UCSD-AML1 (cell line): ENCODE results near the gene ATE1.
"Not testable (repeated sequence)": the region's sequence is repeated elsewhere in the genome, so short reads cannot be mapped to it uniquely, and the experiment has no call there.

Experiments
- DNase-seq: peaks from one replicate; lab custom pipeline; 2025; ENCODE audit not compliant: unreplicated experiment; lab: John Stamatoyannopoulos, UW

ATE1 gene

DNA sequence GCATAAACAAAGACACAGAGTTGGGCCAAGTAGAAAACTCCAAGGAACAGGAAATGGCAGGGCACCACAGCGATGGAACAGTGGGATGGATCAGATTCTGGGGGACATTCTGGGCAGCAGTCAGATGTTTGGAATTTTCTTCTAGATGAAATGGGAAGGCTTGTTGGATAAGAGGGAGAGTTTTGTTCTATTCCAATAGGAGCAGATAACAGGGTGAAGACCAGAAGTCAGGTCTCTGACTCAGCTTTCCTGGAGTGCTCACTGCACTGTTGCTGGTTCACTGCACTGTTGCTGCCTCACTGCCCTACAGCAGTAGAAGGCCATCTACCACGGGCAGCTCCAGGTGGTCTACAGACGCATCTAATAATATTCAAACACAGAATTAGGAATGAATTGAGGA is 135.6 kb downstream of the ATE1 start:
- DNase-seq = no peak

DNA sequence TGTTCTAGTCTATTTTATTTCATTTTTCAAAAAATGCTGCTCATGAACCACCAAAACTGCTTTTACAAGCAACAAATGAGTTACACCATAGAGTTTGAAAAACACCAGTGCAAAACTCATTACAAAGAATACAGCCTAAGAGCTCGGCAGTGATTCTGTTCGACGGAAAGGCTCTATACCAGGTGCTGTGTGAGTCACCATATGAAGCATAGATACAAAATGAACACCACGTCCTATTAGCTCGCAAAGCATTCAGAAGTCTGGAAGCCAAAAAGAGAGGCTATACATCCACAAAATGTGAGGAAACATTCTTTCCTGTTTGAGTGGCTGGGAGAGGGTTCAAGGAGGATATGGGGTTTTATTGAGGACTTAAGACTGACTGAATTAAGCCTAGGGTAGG is 136.1 kb downstream of the ATE1 start:
- no peak for DNase-seq

- DNase-seq = no peak
These were observed 139.1 kb downstream of the ATE1 start for GRCh38 chr10:121788717-121789116.

- no peak for DNase-seq
These were observed 139.7 kb downstream of the ATE1 start for GRCh38 chr10:121788115-121788514.

- DNase-seq = no peak
These were observed 140.7 kb downstream of the ATE1 start for GRCh38 chr10:121787169-121787568.

GRCh38 chr10:121783782-121784372 is 144.0 kb downstream of the ATE1 start:
- no peak for DNase-seq

DNA sequence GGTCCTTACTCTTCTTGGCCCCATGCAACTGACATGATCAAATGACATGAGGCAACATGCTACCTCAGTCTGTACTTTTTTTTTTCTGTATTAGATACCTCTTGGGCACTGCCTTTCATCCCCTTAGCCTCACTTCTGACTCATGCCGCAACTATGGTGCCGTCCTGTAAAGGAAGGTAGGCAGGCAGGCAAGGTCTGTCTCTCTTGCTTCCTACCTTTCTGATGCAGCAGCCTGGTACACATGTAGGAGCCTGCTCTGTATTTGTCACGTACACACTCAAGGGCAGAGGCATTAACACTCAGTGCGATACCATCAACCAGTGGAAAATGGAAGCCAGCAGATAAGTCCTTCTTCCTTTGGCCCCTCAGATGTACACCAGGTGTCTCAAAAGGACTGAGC is 146.7 kb downstream of the ATE1 start:
- DNase-seq = no peak

- no peak for DNase-seq
These were observed 153.0 kb downstream of the ATE1 start for GRCh38 chr10:121774813-121775212.

- no peak for DNase-seq
These were observed 153.4 kb downstream of the ATE1 start for GRCh38 chr10:121774404-121774803.

DNA sequence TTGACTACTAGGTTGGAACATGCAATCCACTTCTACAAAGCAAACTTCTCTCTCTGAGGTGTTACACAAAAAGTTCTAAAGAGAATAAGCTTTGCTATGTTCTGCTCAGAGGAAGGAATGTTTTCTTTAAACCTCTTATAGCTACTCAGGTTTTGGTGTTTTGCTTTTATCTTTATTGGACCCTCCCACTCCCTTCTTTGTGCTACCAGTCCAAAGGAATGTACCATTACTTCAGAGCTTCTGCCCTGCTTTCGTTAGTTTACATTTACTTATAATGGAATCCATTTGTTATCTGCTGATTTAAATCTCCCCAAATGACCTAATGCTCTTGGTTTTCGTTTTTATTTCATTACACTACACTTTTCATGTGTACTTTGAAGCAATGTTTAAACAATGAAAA is 154.9 kb downstream of the ATE1 start:
- DNase-seq = no peak

DNA sequence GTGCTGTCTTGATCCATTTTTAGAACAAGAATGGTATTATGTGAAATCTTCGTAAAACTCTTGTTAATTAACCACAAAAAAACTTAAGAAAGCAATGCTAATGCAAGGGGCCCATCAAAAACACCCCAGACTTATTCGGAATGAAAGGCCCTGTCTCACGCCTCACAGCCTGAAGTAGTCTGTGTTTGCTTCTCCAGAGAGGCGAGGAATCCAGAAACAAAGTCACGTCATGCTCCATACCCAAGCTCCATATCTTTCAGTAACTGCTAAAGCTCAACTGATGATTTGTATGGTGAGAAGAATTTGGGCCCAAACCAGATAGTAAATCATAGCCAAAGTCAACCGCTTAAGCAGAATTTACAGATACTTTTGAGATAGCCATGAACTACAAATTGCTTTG is 155.4 kb downstream of the ATE1 start:
- DNase-seq = no peak

DNA sequence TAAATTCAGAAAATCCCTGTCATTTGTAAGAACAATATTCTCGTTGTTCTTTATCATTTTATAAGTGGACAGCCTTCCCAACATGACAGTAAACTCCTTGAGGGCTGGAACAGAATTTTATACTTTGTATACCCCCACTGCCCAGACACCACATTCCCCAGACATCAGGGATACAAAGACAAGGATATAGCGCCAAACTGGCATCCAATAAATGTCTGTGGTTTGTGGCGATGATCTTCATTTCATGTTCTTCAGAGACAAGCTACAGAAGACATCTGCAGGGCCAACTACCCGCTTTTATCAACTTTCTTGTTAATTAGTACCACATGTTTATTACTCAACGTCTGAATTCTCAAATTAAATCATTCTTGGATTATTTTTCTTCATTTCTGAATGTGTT is 155.9 kb downstream of the ATE1 start:
- DNase-seq = no peak

DNA sequence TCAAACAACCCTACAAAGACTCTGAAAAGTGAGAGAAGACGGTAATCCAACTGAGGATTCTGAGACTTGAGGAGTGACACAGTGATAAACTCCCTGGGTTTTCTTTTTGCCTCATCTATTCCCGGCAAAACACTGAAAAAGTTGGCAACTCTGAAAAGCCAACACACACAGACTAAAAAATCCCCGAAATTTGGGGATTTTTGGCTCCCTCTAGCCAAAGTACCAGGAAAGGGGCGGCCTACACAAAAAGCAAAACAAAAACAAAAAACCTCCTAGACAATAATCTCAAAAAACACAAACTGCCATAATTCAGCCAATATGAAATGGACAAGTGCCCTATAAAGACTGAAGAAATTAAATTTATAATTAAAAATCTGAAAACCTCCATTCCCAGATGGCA is 161.4 kb downstream of the ATE1 start:
- no peak for DNase-seq

GRCh38 chr10:121765204-121765603 is 162.6 kb downstream of the ATE1 start:
- no peak for DNase-seq

GRCh38 chr10:121764233-121764942 is 163.4 kb downstream of the ATE1 start:
- no peak for DNase-seq

GRCh38 chr10:121757241-121757640 is 170.6 kb downstream of the ATE1 start:
- not testable (repeated sequence) for DNase-seq

GRCh38 chr10:121755496-121755895 is 172.3 kb downstream of the ATE1 start:
- DNase-seq = not testable (repeated sequence)

DNA sequence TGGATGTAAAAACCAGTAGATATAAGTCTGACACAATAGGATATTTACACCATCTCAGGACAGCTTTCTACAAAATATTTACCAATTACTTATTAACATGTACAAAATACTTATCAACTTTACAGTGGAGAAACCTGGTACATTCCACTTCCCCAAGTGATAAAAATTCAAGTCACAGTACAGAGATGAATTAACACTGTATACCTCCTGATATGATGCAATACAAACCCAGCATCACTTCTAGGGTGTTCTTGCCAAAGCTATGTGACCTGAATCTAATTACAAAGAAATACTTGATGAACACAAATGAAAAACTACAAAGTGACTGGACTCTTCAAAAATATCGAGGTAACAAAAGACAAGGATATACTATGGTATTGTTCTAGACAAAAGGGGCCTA is 173.2 kb downstream of the ATE1 start:
- DNase-seq = no peak

GRCh38 chr10:121753726-121754476 is 173.9 kb downstream of the ATE1 start:
- DNase-seq = no peak

DNA sequence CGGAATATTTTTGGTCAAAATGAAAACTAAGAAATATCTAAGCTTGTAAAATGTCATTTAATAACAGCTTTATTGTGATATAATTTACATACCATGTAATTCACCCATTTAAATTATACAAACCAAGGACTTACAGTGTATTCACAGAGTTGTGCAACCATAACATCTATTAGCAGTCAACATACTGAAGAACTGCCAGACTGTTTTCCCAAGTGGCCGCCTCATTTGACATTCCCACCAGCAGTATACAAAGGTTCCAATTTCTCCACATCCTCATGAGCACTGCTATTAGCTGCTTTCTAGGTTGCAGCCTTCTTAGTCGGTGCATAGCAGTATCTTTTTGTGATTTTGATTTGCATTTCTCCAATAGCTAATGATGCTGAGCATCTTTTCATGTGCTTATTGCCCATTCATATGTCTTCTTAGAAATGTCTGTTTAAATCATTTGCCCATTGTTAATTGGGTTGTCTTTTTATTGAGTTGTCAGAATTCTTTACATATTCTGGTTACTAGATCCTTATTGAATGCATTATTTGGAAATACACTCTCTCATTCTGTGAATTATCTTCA is 176.6 kb downstream of the ATE1 start:
- DNase-seq = no peak

DNA sequence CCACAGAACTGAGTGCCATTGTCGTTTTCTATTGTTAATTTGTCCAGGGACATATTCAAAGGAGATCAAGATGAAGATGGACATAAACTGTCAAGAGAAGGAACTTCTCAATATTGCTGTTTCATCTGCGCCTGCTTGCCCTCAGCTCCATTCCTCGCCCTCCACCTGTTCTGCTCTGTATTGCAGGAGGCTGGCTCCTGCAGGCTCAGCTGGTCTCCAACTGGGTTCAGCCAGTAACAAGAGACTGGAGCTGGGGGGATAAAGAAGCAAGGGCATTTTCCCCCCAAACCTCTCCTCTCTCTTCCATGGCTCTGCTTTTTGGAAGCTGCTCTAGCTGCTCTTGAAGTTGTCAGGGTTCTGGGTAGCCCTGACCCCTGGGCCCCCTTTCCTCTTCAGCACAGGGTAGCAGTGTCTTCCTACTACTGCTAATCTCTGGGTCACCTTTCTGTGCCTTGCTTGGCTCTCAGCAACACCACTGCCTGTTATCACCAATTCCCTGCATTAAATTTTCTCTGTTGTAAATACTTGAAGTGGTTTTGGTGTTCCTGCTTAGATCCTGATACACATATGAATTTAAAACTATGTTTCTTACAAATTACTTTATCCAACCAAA is 180.6 kb downstream of the ATE1 start:
- no peak for DNase-seq
